Stimulated activated CD4-positive, alpha-beta T cell treated with anti-CD3 and anti-CD28 coated beads, Interleukin-15, amount 100 ng/mL, for 1 hour (primary cell): ENCODE results near the gene PYGL.
"Not testable (repeated sequence)": the region's sequence is repeated elsewhere in the genome, so short reads cannot be mapped to it uniquely, and the experiment has no call there.

Experiments used
- DNase-seq, 2 donors: peaks; one replicate each; pipeline ENCODE4 v3.0.0-alpha.2; 2020; ENCODE audit warnings: low read depth in 1 of 2, low spot score in 1 of 2

The PYGL gene

DNA sequence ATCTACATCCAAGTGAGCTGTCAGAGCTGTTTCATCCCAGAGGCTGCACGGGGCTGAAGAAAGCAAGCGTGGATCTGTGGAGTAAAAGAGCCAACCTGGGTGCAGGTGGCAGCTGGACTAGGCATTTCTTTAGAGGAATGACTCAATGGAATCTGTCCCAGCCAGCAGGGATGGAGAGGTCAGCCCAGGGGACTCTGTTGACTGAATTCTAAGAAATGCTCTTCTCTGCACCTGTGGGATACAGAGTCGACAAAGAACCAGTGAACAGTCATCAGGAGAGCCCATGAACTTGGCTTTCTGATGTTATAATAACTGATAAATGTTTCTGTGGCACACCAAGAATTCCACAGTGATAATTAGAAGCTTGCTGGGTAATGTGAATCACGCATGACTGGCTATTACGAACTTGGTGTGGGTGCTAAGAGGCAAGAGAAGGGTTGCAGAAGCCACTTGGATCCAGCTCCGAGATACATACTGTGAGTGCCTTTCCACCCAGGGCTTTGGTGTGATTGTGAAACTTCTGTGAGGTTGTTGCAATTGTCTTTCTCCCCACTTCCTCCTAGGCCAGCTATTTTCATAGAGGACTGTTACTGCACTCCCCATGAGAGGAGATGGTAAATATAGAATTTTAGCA is 16.2 kb downstream of the PYGL start:
- DNase-seq = no peak

DNA sequence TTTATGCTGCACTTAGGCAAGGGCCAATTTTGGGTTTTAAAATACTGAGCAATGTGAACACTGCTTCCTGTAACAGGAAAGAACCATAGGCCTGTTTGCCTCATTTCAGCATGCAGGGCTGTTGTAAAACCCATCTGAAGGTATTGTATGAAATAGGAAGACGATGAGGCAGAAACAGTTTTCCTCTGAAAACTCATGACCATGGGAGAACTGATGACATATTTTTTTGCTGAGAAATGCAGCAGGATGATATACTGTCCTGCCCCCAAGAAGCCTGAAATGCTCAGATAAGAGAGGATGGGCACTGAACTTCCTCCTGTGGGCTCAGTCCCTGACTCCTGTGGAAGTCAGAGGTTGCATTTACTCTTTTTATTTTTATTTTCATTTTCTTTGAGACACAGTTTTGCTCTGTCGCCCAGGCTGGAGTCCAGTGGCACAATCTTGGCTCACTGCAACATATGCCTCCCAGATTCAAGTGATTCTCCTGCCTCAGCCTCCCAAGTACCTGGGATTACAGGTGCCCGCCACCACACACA is 17.4 kb downstream of the PYGL start:
- DNase-seq = no peak

DNA sequence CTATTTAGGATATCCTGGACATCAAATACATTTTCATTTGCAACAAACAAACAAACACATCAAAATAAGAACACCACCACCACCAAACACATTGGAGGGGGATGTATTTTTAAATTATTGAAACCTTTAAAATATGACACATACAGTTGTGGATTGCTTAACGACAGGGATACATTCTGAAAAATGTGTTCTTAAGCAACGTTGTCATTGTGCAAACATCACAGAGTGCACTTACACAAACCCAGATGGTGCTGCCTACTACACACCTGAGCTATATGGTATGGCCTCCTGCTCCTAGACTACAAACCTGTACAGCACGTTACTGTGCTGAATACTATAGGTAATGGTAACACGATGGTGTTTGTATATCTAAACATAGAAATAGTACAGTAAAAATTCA is 19.4 kb downstream of the PYGL start:
- no peak for DNase-seq

DNA sequence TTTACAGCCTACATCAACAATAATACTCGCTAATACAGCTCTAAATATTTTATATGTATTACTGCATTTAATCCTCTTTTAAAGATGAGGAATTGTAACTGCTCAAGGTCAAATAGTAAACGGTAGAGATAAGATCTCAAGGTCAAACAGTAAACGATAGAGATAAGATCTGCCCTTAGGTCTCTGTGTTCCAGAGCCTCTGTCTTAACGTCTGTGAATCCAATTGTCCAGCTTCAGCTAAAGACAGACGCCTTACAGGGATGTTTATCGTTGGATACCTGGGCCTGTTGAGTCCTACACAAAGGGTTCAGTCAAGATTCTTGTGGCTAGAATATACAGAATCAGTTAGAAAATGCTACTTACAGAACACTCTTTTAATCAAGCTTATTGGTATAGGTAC is 20.0 kb downstream of the PYGL start:
- no peak for DNase-seq

DNA sequence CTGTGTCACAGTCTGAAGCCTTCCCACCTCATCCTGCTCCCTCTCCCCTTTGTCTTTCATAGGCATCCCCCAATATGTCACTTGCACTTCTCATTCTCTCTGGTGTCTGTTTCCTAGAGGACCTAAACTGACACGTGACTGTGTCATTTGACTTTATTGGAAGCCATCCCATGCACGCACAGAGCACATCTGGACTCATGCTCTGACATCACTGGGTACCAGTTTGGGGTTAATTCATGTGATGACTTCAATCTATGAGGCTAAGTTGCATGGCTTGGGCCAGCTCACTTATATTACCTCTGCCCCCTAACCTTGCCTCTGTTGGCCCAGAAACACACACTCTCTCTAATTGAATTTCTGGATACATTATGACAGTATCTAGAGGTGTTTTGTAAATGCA is 21.5 kb downstream of the PYGL start:
- DNase-seq = no peak

DNA sequence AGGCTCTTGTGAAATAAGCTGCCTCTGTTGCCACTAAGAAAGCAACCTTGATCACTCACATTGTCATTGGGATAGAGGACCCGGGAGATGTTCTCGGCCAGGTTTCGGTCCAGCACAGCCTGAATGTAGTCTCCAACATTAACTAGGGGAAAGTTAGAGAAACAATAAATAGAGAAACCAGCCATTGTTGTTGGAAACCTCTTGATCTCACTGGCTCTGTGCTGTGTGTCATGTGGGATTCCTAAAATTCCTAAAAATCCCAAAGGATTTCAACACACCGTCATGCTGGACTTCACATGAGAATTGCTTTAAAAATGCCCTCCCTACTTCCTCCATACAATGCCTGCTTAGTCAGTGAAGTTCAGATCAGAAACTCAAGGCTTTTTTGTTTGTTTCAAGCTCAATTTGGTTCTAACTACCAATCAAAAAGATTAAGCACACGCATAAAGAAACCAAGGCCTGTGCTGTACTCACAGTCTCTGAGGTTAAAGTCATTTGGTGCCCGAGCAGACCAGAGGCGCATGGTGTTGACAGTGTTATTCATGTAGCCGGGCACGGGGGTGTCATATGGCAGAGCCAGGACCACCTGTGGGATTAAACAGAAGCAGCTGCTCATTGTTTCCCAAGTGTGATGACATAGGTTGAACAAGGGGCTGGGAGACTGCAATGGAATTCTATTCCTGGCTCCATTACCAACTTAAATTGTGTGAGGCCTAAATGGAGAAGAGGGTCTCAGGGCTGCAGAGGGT is 23.6 kb downstream of the PYGL start:
- DNase-seq = no peak

DNA sequence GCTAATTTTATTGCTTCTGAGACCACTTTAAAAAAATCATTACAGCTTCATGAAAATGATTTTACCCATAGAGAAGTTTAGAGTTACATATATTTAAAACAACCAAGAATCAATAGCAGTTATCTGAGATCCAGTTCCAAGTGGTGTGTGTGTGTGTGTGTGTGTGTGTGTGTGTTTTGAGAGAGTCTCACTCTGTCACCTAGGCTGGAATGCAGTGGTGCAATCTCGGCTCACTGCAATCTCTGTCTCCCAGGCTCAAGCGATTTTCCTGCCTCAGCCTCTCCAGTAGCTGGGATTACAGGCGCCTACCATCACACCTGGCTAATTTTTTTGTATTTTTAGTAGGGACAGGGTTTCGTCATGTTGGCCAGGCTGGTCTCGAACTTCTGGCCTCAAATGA is 24.8 kb downstream of the PYGL start:
- not testable (repeated sequence) for DNase-seq

DNA sequence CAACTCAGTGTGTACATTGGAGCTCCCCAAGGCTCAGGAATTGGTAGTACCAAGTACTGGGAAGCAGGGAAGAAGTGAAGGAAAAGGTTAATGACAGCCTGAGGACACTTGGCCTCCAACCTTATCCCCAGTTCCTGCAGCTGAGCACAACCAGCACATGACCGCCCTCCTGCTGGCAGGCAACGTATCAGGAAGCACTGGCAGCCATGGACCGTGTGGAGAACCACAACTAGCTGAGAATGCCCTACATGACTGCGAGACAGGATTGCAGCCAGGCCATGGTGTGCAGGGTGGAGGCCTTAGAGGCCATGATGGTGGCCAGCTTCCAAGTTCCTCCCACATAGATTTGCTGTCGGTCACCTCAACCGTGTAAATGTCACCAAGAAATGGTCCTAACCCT is 26.8 kb downstream of the PYGL start:
- DNase-seq = no peak

DNA sequence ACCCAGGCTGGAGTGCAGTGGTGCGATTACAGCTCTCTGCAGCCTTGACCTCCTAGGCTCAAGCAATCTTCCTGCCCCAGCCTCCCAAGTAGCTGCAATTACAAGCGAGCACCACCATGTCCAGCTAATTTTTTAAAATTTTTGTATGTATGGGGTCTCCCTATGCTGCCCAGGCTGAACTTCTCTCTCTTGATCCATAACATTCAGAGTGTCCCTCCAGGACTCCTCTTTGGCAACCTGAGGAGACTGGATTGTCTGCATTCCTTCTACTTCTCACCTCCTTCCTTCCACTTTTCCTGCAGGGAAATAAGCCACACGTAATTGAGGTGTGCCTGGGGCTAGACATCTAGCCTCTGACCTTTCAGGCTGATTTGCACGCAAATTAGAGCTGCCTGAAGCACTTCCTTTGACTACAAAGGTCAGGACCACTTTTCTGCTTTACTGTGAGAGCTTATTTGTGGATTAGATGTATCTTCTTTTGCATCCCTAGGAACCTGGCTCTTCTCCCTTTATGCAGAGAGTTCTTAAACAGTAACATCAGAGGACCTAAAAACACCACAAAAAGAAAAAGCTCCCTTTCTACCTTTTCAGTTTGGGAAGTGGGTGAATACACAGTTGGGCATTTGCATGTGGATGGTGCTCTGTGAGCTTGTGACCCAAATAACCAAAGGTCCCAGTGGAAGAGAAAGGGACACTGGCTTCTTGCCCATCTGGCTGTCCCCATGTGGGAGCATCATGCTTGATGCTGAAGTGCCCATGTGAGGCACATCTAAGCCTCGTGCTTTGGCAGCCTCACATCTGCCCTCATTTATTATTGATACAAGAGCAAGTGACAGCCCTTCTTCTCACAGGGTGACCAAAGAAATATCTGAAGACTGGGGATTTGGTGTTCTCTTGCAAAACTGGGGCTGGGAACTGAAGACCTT is 33.5 kb downstream of the PYGL start:
- no peak for DNase-seq

DNA sequence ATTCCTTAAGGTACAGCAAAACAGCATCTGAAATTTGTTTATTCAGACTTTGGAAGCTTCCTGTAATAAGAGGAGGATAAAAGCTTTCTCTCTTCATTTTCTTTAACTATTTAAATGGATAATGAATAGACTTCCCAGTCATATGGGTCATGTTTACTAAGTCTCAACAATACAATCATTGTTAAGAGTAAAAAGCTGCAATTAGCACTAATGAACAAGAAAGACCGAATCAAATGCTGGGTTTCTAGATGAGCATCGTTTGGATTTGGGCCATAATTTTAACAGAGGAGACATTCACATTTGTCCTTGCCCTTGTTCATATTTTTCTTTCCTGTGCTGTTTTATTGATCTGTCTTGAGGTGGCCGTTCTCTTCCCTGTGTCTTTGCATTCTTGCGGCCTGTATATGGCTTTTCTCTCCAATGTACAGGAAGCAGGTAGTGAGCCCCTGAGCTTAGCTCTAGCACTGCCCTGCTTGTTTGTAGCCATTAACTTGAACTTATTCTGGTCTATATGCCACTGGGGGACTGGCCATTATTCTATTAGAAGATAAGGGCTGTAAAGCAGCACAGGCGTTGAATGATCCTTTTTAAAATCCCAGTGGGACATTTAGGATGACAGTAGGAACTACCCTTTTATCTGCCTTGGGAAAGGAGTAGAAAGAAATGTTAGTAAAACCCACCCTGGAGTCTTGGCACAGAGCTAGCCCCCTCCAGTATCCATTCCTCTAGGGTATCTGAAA is 37.8 kb downstream of the PYGL start:
- DNase-seq = no peak

DNA sequence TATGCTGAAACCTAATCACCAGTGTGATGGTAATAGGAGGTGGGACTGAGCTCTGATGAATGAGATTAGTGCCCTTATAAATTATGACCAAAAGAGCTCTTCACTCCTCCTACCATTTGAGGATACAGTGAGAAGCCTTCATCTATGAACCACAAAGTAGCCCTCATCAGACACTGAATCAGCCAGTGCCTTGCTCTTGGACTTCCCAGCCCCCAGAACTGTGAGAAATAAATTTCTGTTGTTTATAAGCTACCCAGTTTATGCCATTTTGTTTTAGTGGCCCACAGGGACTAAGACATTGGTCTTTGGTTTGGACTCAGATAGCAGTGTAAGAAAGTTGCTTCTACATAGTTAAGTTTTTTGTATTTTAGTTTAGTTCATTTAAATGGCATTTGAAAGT is 39.6 kb downstream of the PYGL start:
- no peak for DNase-seq

DNA sequence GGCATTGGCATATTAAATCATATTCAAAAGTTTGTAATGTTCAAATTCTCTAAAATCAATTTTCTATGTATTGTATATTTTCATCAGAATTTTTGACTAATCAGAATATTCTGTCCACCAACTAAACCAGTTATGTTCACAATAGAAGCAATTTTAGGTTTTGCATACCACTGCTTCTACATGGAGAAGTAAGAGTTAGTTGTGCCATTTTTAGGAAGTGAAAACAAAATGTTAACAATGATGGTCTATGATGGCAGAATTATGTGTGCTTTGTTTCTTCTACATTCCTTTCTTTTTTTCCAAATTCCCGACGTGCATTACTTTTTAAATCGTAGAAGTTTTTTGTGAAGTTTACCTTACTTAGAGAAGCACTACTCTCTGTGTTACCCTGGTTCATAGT is 42.9 kb downstream of the PYGL start:
- DNase-seq = no peak

DNA sequence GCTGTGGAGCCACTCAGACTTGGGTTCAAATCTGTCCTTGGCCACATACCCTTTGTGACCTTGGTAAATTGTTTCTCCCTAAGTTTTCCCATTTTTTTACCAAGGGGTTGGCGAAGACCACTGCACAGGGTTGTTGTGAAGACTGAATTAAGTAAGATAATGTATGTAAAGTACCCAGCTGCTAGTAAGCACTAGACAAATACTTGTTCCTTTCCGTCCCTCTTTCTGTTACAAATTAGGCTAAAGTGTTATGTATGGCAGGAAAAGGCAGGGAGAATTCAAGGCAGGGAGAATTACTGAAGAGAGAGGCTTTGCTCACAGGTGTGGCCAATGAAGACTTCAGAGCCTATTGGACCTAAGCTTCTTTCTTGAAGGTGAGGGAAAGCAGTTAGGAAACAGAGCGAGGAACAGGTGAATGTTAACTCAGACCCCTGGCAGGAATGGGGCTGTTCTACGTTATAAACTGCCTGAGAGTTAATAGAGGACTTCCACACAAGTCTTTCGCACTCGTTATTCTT is 46.6 kb downstream of the PYGL start:
- no peak for DNase-seq

DNA sequence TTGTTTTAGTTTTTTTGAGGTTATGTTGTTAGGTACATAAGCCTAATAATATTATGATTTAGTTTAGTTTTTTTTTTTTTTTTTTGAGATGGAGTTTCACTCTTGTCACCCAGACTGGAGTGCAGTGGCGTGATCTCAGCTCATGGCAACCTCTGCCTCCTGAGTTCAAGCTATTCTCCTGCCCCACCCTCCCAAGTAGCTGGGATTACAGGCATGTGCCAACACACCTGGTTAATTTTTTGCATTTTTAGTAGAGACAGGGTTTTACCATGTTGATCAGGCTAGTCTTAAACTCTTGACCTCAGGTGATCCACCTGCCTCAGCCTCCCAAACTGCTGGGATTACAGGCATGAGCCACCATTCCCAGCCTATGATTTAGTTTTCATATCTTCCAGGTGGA is 47.3 kb downstream of the PYGL start:
- not testable (repeated sequence) for DNase-seq

DNA sequence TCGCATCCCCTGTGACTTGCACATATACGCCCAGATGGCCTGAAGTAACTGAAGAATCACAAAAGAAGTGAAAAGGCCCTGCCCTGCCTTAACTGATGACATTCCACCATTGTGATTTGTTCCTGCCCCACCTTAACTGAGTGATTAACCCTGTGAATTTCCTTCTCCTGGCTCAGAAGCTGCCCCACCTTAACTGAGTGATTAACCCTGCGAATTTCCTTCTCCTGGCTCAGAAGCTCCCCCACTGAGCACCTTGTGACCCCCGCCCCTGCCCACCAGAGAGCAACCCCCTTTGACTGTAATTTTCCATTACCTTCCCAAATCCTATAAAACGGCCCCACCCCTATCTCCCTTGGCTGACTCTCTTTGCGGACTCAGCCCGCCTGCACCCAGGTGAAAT is 47.9 kb downstream of the PYGL start:
- not testable (repeated sequence) for DNase-seq

DNA sequence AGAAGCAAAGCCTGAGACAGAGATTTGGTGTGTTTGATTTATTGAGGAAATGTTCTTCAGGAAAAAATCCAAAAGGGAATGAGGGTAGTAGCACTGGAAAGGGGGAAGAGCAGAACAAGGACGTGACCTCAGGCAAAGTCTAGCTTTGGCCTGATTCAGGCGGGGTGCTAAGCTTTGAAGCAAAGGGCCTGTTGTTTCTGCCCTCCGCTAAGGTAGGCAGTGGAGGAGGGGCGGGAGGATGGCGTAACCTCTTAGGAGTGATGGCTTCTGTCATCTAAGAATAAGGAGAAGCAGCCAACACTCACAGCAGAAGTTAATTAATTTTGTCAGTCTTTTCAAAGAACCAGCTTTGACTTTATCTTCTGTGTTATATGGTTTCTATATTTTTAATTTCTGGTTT is 52.0 kb downstream of the PYGL start:
- no peak for DNase-seq

DNA sequence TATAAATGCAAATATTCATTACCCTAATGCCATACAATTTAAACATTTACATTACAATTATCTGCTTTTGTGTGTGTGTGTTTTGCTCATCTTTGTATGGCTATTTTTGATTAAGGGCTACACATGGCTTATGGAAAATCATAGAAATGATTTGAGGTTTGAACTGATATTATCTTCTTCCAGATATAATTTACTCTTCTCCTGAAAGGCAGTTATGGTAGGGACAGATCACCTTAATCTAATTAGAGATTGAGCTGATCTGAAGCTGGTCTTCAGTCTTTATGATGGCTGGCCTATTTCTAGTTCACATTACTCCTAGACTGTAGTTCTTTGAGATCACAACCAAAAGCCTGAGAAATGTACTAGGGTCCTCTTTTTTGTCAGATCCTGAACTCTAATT is 56.8 kb downstream of the PYGL start:
- DNase-seq = no peak

DNA sequence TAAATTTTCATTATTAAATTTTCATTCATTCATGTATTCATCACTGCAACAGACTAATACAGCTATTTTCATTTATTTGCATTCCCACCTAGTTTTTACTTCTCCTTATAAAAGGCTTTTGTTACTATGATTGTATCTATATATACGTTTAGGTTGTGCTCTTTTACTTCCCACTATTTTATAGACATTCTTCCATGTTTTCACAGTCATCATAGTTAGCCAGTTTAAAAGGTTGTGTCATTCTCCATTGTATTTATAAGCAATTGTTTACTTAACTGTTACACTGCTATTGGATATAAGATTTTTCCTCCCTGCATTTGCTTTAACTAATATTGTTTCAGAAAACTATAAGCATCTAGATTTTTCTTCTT is 60.5 kb downstream of the PYGL start:
- no peak for DNase-seq

DNA sequence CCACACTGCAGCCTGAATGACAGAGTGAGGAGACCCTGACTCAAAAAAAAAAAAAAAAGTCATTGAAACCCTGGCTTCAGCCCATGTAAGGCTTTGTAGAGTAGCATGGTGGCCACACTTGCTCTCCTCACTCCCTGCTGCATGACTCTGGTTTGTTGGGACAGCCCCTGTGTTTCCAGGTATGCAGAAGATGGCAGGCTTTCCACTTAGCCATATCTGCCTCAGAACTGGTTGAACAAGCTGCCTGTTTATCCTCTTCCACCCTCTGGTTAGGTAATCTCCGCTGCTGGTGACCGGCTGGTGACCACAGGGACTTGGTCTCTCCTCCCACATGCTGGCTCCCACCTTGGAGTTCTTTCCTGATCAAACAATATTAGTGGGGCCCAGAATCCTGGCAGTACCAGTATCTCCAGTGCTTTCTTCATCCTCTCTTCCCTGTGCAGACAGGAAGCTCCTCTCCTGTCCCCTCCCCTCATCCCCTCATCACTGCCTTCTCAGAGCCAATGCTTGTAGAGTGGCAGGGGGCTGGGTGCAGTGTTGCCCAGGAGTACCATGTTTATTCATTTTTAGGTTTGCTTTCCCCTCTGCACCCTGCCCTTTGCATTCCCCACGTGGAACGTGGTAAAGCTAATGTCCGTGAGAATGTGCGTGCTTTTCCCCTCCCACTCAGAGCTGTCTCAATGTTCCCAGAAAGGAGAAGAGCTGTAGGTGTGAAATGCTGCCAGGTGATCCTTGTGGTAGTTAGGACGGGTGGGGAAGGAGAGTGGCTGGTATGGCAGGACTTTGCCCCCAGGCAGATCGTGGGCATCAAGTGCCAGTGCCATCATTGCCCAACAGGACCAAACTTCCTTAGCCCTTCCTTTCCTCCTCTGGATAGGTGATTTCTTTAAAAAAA is 61.1 kb downstream of the PYGL start:
- DNase-seq = no peak
